Stimulated activated CD4-positive, alpha-beta T cell treated with anti-CD3 and anti-CD28 coated beads, Interleukin-12 subunit alpha, Interleukin-12 subunit beta, amount 100 ng/mL, for 4 hours (primary cell): Measurements from ENCODE around the gene RPL35.
"Not testable (repeated sequence)": the region's sequence is repeated elsewhere in the genome, so short reads cannot be mapped to it uniquely, and the experiment has no call there.

Source experiments
- DNase-seq: peaks from one replicate; pipeline ENCODE4 v3.0.0-alpha.2; 2020

RPL35 gene

DNA sequence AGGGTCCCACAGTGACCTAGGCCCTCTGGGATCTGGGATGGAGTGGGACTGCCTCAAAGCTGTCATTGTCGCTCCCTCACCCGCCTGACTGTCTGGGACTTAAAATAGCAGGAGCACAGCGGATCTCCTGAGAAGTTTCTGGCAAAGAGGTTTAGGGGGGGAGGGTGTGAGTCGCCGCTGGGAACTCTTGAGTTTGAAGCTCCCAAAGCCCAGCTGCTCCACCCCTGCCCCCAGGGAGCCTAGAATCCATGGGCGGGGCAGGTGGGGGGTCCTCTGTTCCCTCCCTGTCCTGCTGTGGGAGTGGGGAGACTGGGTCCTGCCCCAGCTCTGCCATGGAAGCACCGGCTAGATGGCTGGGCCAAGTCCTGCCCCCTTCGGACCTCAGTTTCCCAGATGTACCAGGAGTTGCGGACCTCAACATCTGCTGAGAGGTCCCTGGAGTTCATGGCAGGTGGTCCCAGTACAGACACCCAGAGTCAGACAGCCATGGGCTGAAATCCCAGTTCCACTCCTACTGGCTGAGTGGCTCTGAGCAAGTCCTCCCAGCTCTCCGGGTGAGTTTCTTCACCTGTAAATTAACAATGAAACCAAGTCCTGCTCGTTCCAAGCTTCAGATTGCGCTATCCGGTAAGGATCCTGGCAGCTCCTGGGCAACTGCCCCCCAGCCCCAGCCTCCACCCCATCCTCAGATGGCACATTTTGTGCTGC lies 9.5 kb downstream of the RPL35 start:
- no peak for DNase-seq

DNA sequence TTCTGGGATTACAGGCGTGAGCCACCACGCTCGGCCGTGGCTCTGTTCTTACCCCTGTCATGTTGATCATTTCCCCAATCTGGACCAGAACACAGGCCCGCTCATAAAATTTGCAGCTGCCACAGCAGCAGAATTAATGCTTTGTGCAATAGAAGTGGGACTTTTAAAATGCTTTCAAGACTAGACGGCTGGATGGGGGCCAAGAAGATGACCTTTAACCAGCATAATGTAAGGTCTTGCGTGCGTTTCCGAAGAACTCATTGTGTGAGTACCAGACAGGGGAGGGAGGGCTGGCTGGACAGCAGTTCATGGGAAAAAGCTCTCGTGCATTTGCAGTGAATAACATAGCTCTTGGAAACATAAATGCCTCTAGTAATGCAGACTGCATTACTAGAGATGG lies 12.0 kb downstream of the RPL35 start:
- DNase-seq: no peak

DNA sequence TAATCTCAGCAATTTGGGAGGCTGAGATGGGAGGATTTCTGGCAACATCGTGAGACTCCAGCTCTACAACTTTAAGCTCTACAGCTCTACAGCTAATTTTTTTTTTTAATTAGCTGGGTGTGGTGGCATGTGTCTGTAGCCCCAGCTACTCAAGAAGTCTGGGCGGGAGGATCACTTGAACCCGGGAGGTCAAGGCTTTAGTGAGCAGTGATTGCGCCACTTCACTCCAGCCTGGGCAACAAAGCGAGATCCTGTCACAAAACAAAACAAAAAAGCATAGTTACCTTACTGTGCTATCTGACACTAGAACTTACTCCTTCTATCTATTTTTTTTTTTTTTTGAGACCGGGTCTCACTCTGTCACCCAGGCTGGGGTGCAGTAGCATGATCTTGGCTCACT lies 14.8 kb downstream of the RPL35 start:
- no peak for DNase-seq

DNA sequence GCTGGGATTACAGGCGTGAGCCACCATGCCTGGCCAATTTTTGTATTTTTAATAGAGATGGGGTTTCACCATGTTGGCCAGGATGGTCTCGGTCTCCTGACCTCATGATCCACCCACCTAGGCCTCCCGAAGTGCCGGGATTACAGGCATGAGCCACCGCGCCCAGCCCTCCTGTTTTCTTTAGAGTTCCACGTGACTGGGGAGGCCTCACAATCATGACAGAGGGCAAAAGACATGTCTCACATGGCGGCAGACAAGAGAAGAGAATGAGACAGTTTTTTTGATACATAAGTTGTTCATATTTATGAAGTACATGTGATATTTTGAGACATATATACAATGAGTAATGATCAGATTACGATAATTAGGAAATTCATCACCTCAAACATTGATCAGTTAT lies 15.3 kb downstream of the RPL35 start:
- DNase-seq: not testable (repeated sequence)

DNA sequence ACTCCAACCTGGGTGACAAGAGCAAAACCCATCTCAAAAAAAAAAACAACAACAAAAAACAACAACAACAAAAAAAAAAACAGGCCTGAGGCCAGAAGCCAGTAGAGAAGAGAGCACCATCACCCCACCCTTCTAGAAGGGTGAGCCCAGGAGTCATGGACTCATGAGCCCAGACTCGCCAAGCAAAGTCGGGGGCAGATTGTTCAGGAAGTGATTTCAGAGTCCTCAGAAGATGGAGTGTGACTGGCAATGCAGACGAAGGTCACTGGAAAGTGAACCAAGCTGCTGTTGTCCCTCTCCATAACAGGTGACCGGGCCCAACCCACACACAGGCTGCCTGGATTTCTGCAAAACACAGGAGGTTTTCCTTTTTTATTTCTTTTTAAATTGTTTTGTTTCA lies 17.5 kb downstream of the RPL35 start:
- no peak for DNase-seq

DNA sequence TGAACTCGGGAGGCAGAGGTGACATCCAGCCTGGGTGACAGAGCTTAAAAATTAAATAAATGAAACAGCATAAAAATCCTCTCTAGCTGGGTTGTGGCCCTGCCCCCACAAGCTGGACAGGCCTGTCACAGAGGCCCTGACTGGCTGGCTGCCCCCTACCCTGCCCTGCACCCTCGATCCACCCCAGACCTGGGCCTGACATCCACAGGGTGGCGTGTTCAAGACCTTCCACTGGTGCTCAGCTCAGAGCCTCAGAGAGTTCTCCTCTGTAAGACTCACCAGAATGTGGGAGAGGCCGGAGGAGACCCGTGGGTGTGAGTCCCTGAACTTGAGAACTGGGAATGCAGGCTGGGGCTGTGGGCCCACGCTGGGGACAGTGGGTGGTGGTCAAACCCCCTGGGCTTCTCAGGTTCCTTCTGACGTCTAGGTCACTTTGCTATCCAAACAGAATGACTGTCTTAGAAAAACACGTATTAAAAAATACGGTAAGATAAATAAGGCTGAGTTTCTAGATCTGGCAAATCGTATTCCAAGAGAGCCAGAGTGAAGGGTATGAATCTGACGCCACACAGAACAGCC lies 18.2 kb downstream of the RPL35 start:
- DNase-seq: no peak

DNA sequence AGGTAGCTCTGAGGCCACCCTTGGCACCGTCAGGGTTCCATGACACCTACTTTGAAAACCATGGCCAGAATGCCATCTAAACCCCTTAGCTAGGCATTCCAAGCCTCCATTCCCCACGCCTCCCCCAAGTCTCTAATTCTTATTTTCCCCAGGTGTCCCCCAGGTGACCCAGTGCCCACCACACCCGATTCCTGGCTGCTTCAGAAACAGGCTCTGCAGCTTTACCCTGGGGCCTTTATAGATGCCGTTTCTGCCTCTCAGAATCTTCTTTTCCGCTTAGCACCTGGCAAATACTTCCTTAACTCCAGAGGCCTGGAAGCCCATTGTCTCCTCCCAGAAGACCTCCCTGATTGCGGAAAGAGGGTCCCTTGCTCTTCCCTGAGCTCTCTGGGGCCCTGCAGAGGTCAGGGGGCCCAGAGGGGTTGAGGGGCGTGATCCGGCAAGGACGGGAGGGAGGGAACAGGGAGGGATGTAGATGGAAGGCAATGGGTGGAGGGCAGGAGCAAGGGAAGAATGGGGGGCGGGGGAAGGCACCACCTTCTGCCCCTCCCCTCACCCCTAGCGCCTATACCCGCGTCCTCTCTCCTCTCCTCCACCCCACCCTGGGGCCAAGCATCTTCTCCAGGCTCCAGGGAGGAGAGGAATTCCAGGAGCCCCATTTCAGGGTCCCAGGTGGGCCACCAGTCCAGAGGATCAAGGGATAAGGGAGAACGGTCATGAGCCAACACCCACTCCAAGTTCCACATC lies 20.5 kb downstream of the RPL35 start:
- DNase-seq: no peak

DNA sequence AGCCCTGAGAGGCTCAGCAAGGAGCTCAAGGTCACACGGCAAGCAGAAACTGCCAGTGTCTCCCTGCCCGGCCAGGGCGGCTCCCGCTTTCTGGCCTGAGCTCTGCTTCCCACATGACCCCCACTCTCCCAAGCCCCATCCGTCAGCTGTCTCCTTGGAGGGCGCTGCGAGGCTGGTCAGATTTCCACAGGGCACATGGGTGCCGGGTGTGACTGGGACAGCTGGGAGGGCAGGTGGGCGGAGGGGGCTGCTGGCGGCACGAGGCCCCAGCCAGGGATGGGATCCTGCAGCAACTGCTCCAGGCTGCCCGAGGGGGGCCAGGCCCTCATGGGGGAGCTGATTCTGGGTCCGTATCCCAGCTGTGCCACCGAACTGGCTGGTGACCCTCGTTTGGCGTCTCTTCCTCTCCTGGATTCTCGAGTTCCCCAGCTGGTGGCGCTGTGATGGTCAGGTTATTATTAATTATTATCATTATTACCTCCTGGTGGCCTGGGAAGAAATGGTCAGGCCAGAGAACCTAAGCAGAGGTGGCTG lies 21.4 kb downstream of the RPL35 start:
- no peak for DNase-seq

DNA sequence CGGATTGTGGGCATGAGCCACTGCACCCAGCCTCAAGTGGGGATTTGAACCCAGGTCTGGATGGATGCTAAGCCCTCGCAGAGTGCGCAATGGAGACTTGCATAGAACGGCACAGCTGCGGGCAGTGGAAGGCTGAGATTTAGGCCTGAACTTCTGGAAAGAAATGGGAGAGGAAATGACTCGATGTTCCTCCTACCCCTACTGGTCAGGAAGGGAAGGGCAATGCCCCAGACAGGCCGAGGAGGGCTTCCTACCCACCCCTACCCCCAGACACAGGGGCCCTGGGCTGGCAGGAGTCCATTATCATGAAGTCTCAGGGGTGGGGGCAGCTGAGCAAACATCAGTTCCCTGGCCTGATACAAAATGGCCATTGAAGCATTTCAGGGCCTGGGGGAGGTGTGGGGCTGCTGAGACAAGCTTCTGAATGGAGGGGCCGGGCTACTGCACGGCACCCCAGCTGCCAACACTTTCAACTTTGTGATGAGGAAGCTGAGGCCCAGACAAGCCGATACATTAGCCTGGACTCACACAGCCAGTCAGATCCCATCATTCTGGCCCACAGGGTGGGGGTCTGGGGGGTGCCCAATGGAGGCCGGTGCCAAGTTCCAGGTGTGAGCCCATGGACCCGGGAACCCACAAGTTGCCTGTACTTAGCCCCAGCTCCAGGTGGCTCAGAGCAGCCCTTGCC lies 22.0 kb downstream of the RPL35 start:
- no peak for DNase-seq

DNA sequence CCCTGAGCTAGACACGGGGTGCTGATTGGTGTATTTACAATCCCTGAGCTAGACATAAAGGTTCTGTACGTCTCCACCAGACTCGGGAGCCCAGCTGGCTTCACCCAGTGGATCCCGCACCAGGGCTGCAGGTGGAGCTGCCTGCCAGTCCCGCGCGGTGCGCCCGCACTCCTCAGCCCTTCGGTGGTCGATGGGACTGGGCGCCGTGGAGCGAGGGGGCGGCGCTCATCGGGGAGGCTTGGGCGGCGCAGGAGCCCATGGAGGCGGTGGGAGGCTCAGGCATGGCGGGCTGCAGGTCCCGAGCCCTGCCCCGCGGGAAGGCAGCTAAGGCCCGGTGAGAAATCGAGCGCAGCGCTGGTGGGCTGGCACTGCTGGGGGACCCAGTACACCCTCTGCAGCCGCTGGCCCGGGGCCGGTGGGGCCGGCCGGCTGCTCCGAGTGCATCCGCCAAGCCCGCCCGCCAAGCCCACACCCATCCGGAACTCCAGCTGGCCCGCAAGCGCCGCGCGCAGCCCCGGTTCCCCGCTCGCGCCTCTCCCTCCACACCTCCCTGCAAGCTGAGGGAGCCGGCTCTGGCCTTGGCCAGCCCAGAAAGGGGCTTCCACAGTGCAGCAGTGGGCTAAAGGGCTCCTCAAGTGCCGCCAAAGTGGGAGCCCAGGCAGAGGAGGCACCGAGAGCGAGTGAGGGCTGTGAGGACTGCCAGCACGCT lies 23.0 kb downstream of the RPL35 start:
- not testable (repeated sequence) for DNase-seq

DNA sequence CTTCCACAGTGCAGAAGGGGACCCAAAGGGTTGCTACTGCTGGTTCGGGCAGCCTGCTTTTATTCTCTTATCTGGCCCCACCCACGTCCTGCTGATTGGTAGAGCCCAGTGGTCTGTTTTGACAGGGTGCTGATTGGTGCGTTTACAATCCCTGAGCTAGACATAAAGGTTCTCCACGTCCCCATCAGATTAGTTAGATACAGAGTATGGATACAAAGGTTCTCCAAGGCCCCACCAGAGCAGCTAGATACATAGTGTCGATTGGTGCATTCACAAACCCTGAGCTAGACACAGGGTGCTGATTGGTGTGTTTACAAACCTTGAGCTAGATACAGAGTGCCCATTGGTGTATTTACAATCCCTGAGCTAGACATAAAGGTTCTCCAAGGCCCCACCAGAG lies 23.6 kb downstream of the RPL35 start:
- DNase-seq: not testable (repeated sequence)

DNA sequence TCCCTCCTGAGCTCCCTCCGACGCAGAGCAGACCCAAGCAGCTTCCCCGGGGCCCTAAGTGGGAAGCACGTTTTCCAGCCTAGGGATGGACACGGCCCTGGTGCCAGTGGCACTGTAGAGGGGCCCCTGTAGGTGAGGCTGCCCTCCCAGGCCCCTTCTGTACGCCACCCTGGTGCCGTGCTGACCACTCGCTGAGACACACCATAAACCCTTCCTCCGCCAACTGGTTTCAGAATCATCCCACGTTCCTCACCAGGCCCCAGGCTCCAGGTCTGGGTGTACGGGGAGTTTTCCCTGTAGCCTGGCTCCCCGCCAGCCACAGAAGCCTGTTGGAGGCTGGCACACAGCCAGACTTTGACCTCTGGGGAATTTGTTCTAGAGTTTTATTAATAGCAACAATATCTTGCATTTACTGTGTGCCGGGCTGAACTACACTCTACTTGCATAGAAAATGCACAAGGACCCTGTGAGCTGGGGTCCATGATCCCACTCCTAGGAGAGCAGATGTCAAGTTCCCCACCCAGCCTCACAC lies 26.7 kb downstream of the RPL35 start:
- no peak for DNase-seq

DNA sequence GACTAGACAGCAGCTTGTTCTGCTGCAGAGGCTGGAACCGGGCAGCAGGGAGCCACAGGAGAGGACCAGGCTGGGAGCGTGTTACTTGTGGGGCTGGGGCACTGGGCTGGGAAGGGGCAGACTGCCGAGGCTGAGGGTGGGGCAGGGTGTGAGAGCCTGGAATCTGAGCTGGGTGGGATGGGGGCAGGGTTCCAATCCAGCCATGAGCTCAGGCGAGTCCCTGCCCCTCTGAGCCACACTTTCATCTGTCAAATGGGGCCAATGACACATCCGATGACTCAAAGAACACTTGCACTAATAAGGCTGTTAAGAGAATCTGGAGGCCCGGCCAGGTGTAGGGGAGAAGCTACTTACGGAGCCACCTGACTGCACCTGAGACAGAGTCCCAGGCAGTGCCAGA lies 27.2 kb downstream of the RPL35 start:
- no peak for DNase-seq

DNA sequence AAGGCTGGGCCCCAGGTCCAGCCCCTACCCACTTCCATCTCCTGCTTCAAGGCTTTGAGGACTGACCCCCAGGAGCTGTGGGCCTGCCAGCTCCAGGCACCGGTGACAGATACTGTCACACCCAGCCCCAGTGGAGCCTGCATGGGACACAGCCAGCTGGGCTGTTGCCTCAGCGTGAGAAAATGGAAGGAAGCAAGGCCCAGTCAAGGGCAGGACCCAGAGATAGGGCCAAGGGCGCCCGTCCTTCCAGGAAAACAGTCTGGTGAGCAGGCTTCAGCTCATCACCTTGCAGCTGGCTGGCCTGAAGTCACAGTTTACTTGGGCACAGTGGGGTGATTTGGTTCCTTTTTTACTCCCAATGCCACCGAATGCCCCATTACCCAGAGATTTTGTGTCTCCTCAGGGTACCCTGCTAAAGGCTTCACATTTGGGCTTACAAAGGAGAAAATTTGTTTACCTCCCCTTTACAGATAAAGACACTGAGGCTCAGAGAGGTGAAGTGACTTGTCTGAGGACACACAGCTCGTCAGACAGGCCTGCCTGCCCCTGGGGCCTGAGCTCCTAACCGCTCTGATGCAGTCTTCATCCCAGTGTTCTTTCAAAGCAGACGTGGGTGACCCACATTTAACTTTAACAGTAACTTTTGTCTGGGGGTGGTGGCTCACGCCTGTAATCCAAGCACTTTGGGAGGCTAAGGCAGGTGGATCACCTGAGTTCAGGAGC lies 30.0 kb downstream of the RPL35 start:
- no peak for DNase-seq

DNA sequence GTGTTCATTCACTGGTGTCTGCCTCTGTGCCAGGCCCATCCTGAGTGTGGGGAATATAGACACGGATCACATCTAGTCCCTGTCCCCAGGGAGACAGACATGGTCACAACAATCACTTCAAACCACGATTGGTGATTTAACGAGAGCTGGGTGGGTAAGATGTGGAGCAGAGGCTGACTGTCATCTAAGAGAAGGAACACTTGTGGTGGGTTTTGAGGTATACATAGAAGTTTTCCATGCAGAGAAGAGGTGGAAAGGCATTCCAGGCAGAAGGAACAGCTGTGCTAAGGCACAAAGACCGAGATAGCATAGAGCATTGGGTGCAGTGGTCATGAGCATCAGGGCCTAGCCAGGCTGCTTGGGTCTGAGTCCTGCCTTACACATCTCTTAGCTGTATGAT lies 31.2 kb downstream of the RPL35 start:
- no peak for DNase-seq

DNA sequence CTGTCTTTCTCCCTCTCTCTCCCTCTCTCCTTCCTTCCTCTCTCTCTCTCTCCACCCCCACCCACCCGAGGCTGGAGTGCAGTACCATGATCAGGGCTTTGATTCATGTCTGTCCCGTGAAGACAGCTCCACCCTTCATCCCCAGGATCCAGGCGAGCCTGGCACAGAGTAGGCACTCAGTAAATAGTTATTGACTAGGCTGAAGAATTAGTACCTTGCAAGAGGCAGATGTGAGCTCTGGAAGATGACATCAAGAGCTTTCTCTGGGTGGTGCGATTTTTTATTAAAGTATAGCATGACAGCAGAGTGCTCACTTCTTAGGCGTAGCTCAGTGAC lies 32.5 kb downstream of the RPL35 start:
- DNase-seq: no peak

DNA sequence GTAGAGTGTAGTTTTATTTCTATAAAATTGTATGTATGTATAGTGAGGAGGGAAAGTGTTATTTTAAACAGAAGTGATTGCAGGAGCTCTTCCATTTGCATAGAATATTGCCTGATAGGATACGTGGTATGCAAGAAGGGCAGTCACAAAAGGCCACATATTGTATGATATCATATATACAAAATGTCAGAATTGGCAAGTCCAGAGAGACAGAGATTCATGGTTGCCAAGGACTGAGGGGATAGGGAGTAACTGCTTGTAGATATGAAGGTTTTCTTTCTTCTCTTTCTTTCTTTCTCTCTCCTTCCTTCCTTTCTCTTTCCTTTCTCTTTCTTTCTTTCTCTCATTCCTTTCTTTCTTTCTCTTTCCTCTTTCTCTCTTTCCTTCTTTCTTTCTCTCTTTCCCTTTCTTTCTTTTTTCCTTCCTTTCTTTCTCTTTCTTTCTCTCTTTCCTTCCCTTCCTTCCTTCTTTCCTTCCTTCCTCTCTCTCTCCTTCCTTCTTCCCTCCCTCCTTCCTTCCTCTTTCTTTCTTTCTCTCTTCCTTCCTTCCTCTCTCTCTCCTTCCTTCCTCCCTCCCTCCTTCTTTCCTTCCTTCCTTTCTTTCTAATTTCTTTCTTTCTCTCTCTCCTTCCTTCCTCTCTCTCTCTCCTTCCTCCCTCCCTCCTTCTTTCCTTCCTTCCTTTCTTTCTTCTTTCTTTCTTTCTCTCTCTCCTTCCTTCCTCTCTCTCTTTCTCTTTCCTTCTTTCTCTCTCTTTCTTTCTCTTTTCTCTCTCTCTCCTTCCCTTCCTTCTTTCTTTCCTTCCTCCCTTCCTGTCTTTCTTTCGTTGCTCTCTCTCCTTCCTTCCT lies 33.0 kb downstream of the RPL35 start:
- no peak for DNase-seq

DNA sequence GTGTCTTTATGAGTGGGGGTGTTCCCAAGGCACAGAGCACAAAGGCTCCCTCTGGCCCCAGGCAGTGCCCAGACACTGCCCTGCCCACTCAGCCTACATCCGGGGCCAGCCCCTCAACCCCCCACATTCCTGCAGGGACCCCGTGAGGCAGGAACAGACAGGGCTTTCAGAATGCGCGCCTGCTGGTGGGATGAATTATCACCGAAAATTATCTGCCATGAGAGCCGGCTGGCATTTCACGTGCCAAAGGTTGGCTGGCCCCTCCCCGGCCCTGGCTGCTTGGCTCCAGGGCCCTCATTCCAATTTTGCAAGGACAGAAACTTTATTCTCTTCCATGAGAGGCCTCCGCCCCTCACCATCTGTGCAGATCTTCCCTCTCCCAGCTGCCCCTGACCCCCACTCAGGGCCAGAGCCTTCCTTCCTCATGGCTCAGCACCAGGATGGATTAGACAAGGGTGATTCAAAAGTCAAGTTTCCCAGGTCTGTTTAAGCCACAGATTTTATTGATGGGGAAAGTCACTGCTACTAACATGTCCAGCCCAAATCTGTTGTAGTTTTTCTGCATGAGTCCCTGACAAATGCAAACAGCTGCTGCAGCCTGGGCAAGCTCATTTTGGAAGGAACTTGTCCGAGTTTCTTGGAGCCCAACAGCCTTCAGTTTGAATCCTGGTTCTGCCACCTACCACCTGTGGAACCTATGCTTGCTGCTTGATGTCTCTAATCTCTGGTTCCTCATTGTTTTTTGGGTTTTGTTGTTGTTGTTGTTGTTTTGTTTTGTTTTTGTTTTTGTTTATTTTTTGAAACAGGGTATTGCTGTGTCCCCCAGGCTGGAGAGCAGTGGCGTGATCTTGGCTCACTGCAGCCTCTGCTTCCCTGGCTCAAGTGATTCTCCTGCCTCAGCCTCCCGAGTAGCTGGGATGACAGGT lies 40.8 kb downstream of the RPL35 start:
- no peak for DNase-seq

DNA sequence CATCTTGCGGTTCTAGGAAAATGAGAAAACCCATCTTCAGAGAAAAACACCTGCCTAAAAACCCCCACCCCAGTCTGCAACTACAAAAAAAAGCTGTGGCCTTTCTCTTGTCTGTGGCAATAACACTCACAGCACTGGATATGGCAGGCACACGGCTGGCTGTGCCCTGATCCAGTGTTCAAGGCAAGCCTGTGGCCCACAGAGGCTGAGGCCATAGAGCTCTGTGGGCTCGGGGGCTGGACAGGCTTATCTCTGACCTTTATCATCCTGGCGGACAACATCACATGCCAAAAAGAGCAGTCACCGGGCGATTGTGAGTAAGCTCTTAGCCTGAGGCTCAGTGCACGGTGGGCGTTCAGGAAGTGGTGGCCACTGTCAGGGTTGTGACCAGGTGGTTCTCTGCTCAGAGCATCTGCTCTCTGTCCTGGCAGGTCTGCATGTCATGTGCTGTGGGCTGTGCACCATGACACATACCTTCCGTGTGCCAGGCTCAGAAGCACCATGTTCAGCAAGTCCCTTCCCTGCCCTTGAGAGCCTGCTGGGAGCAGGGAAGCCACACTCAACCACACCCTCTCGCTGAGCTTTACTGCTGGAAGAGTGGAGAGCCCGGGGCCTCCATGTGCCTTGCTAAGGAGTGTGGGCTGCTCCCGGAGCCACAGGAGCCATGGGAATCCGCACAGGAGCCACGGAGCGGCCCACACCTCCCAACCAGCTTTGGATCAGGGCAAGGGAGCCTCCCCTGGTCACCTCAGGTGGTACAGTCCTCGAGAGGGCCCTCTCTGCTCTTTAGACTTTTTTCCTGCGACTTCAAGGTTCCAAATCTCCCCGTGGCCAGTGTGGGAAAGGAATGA lies 43.1 kb downstream of the RPL35 start:
- no peak for DNase-seq
